Measurements from ENCODE around the gene PRKCB.

DNA sequence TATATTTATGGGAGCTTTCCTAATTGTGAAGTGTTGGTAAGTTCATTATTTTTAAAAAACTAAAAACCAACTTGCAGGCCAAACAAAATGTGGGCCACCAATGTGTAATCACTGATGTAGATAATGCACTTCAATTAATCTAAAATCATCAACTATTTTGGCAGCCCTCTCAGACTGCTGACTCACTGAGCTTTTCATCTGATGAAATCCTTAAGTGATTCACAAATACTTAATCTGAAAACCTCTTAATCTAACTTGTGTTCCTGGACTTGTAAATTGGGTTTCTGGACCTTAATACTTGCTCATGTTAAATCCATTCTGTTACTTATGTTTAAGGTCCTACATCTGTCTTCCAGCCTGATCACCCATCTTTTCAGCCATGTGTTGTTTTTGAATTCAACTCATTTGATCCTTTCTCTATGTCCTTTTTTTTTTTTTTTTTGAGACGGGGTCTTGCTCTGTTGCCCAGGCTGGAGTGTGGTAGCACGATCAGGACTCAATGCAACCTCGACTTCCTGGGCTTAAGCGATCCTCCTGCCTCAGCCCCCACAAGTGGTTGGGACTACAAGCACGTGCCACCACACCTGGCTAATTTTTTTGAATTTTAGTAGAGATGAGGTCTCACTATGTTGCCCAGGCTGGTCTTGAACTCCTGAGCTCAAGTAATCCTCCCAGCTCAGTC is 39.0 kb downstream of the PRKCB start:
- no peak for TF ChIP-seq POLR2A (IDR thresholded peaks at IDR 0.05)
- TF ChIP-seq, protein P1, sequence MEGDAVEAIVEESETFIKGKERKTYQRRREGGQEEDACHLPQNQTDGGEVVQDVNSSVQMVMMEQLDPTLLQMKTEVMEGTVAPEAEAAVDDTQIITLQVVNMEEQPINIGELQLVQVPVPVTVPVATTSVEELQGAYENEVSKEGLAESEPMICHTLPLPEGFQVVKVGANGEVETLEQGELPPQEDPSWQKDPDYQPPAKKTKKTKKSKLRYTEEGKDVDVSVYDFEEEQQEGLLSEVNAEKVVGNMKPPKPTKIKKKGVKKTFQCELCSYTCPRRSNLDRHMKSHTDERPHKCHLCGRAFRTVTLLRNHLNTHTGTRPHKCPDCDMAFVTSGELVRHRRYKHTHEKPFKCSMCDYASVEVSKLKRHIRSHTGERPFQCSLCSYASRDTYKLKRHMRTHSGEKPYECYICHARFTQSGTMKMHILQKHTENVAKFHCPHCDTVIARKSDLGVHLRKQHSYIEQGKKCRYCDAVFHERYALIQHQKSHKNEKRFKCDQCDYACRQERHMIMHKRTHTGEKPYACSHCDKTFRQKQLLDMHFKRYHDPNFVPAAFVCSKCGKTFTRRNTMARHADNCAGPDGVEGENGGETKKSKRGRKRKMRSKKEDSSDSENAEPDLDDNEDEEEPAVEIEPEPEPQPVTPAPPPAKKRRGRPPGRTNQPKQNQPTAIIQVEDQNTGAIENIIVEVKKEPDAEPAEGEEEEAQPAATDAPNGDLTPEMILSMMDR (IDR thresholded peaks at IDR 0.05) = no peak
